PC-3 (cell line): ENCODE results near the gene HTR1A. TPM values are rescaled to one million over a fixed set of nuclear protein-coding genes. Genes with fewer than 3 reads are reported as not detected.

Experiments used
- ATAC-seq: fragments of 200-7000 bp; cut with Tn5 transposase; 2 replicates; pipeline ENCODE4 v1.9.1; 2020; ENCODE audit warnings: mild to moderate bottlenecking, moderate library complexity
- Bru-seq: library from RNA; stranded (reverse); fragments of 400-500 nt; gene quantifications from one replicate; lab custom pipeline; 2021; lab: Mats Ljungman, UMichigan
- BruChase-seq, 2 experiments: library from RNA; stranded (reverse); fragments of 400-500 nt; gene quantifications; one replicate each; lab custom pipeline; 2021; lab: Mats Ljungman, UMichigan
- BruUV-seq: library from RNA; stranded (reverse); fragments of 400-500 nt; replicated peaks from 2 replicates; lab custom pipeline; 2021; lab: Mats Ljungman, UMichigan
- CTCF ChIA-PET: fragments of 300-600 bp; sonication (Branson Sonifier 250); formaldehyde crosslinking; loops from one replicate; lab custom pipeline; 2022; ENCODE audit warnings: antibody characterized with exemption; lab: Charles Lee
- POLR2A ChIA-PET: fragments of 300-600 bp; sonication (Branson Sonifier 250); formaldehyde crosslinking; loops from one replicate; lab custom pipeline; 2022; ENCODE audit warnings: antibody characterized with exemption; ENCODE audit not compliant: unreplicated experiment; lab: Charles Lee
- DNase-seq: peaks from one replicate; pipeline ENCODE4 v3.0.0-alpha.2; 2015
- H2AFZ ChIP-seq: fragments of 300-600 bp; sonication (generic); 2 replicates; pipeline ENCODE4 v1.6.0; 2016; ENCODE audit warnings: antibody characterized with exemption, low read length
- H3F3A ChIP-seq: fragments of 300-600 bp; sonication (generic); one replicate; pipeline ENCODE4 v1.6.0; 2017; ENCODE audit warnings: antibody characterized with exemption, low read length, control low read depth, mild to moderate bottlenecking; ENCODE audit not compliant: unreplicated experiment
- H3K27ac ChIP-seq: fragments of 300-600 bp; sonication (generic); 2 replicates; pipeline ENCODE4 v1.5.1; 2016; ENCODE audit warnings: mild to moderate bottlenecking, low read length
- H3K27me3 ChIP-seq: fragments of 300-600 bp; sonication (generic); 2 replicates; pipeline ENCODE4 v1.6.1; 2016; ENCODE audit warnings: low read length, mixed read lengths
- H3K36me3 ChIP-seq: fragments of 300-600 bp; sonication (generic); 2 replicates; pipeline ENCODE4 v1.6.1; 2016; ENCODE audit warnings: low read depth, mixed run types, low read length, mixed read lengths
- H3K4me1 ChIP-seq: fragments of 300-600 bp; sonication (generic); 2 replicates; pipeline ENCODE4 v1.5.1; 2016; ENCODE audit warnings: low read length; ENCODE audit not compliant: insufficient read depth
- H3K4me2 ChIP-seq: fragments of 300-600 bp; sonication (generic); 2 replicates; pipeline ENCODE4 v1.6.0; 2016; ENCODE audit warnings: low read length
- H3K4me3 ChIP-seq: fragments of 300-600 bp; sonication (generic); 2 replicates; pipeline ENCODE4 v1.5.1; 2016; ENCODE audit warnings: mild to moderate bottlenecking, low read length, mixed read lengths
- H3K79me2 ChIP-seq: fragments of 300-600 bp; sonication (generic); 2 replicates; pipeline ENCODE4 v1.6.1; 2017; ENCODE audit warnings: low read length, mixed read lengths
- H3K9ac ChIP-seq: fragments of 300-600 bp; sonication (generic); 2 replicates; pipeline ENCODE4 v1.6.0; 2016; ENCODE audit warnings: mild to moderate bottlenecking, low read length
- H3K9me2 ChIP-seq: fragments of 300-600 bp; sonication (generic); replicated peaks from 2 replicates; pipeline ENCODE4 v1.6.1; 2016; ENCODE audit warnings: mixed run types, low read length, mixed read lengths
- H3K9me3 ChIP-seq: fragments of 300-600 bp; sonication (generic); 2 replicates; pipeline ENCODE4 v1.6.1; 2016; ENCODE audit warnings: low read length, mixed read lengths
- H4K20me1 ChIP-seq: fragments of 300-600 bp; sonication (generic); 2 replicates; pipeline ENCODE4 v1.6.1; 2016; ENCODE audit warnings: low read length, mixed read lengths
- EZH2 ChIP-seq: fragments of 300-600 bp; sonication (generic); IDR thresholded peaks from one replicate; pipeline ENCODE4 v1.6.1; 2017; ENCODE audit warnings: antibody characterized with exemption, mild to moderate bottlenecking, low read length; ENCODE audit not compliant: unreplicated experiment
- EZH2phosphoT487 ChIP-seq: fragments of 300-600 bp; sonication (generic); IDR thresholded peaks from 2 replicates; pipeline ENCODE4 v1.6.1; 2018; ENCODE audit warnings: mild to moderate bottlenecking, antibody characterized with exemption, low read length, borderline replicate concordance
- intact Hi-C: fragments of 100-400 bp; cut with micrococcal nuclease; formaldehyde crosslinking; loops from 2 replicates; pipeline ENCODE4 v1.9.0; 2023
- long read RNA-seq: library from polyadenylated mRNA; unstranded; transcript quantifications from one replicate; pipeline ENCODE4 v2.0.0, GENCODE V29; 2021; ENCODE audit not compliant: unreplicated experiment
- total RNA-seq: library from RNA; depleted of rRNA; stranded (reverse); fragments of >200 nt; gene quantifications from 2 replicates; pipeline ENCODE4 v1.2.3, GENCODE V29; 2014; rRNA removed
- TF ChIP-seq, protein P1 (sequence below): fragments of 300-600 bp; sonication (generic); conservative IDR thresholded peaks from 2 replicates; pipeline ENCODE4 v1.5.1; 2017; ENCODE audit warnings: antibody characterized with exemption, low read depth, mild to moderate bottlenecking, low read length

HTR1A gene
- not detected in 2 replicates for total RNA-seq
- Bru-seq, nascent RNA, result not detected
- BruChase-seq, experiment 1, labeled RNA remaining after a 6-hour chase, result not detected
- BruChase-seq, experiment 2, labeled RNA remaining after a 2-hour chase, result percentile 17 among the genes with signal in this experiment
- long read RNA-seq, result 0 reads

DNA sequence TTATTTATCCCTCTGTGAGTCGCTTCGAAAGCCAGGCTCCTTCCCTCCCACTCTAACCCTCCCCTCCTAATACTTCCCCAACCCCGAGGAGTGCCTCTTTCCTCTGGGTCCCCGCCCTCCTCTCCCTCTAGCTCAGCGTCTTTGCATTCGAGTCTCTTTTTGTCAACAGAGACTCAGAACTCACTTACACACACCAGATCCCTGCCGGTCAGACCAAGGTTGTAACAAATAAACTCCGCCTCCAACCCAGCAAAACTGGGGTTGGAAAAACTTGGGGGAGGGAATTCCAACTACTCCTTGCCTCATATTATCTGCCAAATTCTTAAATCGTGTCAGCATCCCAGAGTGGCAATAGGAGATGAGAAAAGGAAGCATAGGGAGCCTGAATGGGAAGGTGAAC is at the start of gene HTR1A:
Gene HTR1A, minus strand, starts transcription at position 167 of the 400 bp plus-strand sequence. CDS start 726 bp downstream, outside the sequence.
- Histone ChIP-seq H3K9me3 (no peaks in the 10 kb centered on the region), H3K36me3 (no peaks in the 10 kb centered on the region), H3K9ac (no peak within 1 kb of the TSS), H3K4me2 (no peak within 1 kb of the TSS), H3K4me1 (no peaks in the 10 kb centered on the region), H3K27ac (no peak within 1 kb of the TSS), H4K20me1 (no peaks in the 10 kb centered on the region), H2AFZ (no peak within 1 kb of the TSS), H3K9me2 (no peaks in the 10 kb centered on the region), H3F3A (no peaks in the 10 kb centered on the region), H3K79me2 (no peaks in the 10 kb centered on the region), H3K27me3 (peaks cover 19% of the 10 kb centered on the region; the same call in 1 of the 2 replicates), H3K4me3 (no peak within 1 kb of the TSS)
- POLR2A ChIA-PET, result no interaction called here
- no peak for ATAC-seq
- BruUV-seq, result no TSS peak
- intact Hi-C loops, result no loop called here
- TF ChIP-seq EZH2 (no peak), EZH2phosphoT487 (no peak)
- TF ChIP-seq, protein P1, sequence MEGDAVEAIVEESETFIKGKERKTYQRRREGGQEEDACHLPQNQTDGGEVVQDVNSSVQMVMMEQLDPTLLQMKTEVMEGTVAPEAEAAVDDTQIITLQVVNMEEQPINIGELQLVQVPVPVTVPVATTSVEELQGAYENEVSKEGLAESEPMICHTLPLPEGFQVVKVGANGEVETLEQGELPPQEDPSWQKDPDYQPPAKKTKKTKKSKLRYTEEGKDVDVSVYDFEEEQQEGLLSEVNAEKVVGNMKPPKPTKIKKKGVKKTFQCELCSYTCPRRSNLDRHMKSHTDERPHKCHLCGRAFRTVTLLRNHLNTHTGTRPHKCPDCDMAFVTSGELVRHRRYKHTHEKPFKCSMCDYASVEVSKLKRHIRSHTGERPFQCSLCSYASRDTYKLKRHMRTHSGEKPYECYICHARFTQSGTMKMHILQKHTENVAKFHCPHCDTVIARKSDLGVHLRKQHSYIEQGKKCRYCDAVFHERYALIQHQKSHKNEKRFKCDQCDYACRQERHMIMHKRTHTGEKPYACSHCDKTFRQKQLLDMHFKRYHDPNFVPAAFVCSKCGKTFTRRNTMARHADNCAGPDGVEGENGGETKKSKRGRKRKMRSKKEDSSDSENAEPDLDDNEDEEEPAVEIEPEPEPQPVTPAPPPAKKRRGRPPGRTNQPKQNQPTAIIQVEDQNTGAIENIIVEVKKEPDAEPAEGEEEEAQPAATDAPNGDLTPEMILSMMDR, result no peak
- CTCF ChIA-PET, result no interaction called here
- no peak for DNase-seq

DNA sequence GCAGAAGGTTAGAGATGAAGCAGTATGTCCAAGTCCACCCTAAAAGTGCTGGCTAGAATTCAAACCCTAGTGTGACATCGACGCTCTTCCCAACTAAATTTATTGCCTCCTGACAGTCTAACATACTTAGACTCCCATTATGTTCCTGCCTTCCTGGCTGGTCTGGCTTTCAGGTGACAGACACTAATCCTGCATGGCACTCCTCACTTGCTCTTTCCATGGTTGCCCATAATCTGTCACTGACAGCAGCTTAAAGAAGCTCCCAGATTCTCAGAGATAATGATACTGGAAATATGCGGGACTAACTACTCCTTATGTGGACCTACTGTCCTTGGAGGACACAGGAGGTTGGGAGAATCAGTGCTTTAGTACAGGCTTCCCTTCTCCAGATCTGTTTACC is 41.7 kb upstream of the HTR1A start:
- Histone ChIP-seq H3K9ac (no peak overlapping the region), H4K20me1 (no peaks in the 10 kb centered on the region), H3K36me3 (no peaks in the 10 kb centered on the region), H3K27me3 (no peaks in the 10 kb centered on the region; the same call in 1 of the 2 replicates), H3K4me3 (no peak overlapping the region), H3K9me3 (no peaks in the 10 kb centered on the region), H3K9me2 (no peaks in the 10 kb centered on the region), H3K4me2 (no peak overlapping the region), H3F3A (no peaks in the 10 kb centered on the region), H3K79me2 (no peaks in the 10 kb centered on the region), H3K4me1 (no peaks in the 10 kb centered on the region), H3K27ac (no peak overlapping the region), H2AFZ (no peak overlapping the region)
- CTCF ChIA-PET, result no interaction called here
- DNase-seq, result no peak
- no TSS peak for BruUV-seq
- ATAC-seq, result no peak
- POLR2A ChIA-PET, result no interaction called here
- intact Hi-C loops, result no loop called here
- TF ChIP-seq EZH2phosphoT487, result no peak
- no peak for TF ChIP-seq EZH2
- TF ChIP-seq, protein P1, result no peak

DNA sequence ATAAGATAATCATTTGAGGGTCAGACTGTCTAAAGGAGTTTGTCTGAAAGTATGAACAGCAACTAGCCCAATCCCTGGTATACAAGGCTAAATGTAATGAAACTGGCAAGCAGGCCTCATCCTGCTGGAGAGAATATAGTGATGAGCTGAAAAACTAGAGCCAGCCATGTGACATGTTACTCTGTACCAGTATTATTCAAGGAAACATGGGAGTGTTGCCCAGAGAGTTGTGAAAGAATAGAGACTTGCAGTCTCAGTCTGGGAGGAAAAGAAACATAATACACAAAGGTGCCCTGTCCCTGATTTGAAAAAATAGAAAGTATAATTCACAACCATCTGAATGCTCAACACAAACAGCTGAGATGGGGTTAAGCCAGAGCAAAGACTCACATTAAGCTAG is 37.9 kb upstream of the HTR1A start:
- no peak for DNase-seq
- H3K79me2 ChIP-seq, result no peaks in the 10 kb centered on the region

More for the DNA sequence above, 37.9 kb upstream of the HTR1A start:
- intact Hi-C loops, result no loop called here
- H3K9ac ChIP-seq, result no peak overlapping the region
- no peak for ATAC-seq
- BruUV-seq, result no TSS peak
- TF ChIP-seq EZH2 (no peak), EZH2phosphoT487 (no peak)
- TF ChIP-seq, protein P1, result no peak
- CTCF ChIA-PET, result no interaction called here
- POLR2A ChIA-PET, result no interaction called here
- no peak overlapping the region for H3K4me2 ChIP-seq
- H2AFZ ChIP-seq, result no peak overlapping the region
- no peak overlapping the region for H3K4me3 ChIP-seq
- H3K9me3 ChIP-seq, result no peaks in the 10 kb centered on the region
- no peaks in the 10 kb centered on the region for H3F3A ChIP-seq
- no peaks in the 10 kb centered on the region; the same call in 1 of the 2 replicates for H3K27me3 ChIP-seq
- no peak overlapping the region for H3K27ac ChIP-seq
- H3K4me1 ChIP-seq, result no peaks in the 10 kb centered on the region
- no peaks in the 10 kb centered on the region for H4K20me1 ChIP-seq
- H3K36me3 ChIP-seq, result no peaks in the 10 kb centered on the region
- H3K9me2 ChIP-seq, result no peaks in the 10 kb centered on the region
